ENCODE data around the gene SMAD6.

SMAD6 gene

DNA sequence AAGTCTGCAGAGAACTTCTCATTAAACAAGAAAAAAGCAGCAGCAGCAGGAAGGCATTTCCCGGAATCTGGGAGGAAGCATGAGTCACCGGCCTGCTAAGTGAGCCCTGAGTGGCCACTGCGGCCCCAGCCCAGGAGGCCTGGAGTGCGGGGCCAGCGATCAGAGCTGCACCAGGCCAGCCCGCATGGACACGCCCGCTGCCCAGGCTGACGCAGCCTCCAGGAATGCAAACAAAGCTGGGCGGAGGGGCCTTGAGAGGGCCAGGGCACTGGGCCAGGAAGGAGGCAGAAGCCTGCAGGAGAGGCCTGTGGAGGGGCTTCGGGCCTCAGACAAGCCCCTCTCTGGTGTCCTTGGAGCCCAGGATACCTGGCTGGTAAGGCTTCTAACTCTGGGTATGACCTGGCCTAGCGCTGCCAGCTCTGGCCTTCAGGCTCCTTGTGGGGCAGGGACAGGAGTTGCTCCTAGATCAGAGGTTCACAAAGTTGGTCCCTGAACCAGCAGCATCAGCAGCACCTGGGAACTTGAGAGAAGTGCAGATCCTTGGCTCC is 101.2 kb downstream of the SMAD6 start:
- Mint-ChIP-seq H3K4me3 (no peak overlapping the region), H3K27ac (peak overlapping the region; percentile 80), H3K36me3 (ENCODE audit: low read depth) (no peaks in the 10 kb centered on the region), H3K9me3 (peaks cover 14% of the 10 kb centered on the region), H3K4me1 (peaks cover 42% of the 10 kb centered on the region), H3K27me3 (ENCODE audit: low read depth, poor library complexity) (peaks cover 3% of the 10 kb centered on the region)
- DNase-seq: peak; percentile 78
- TF ChIP-seq, protein P1, sequence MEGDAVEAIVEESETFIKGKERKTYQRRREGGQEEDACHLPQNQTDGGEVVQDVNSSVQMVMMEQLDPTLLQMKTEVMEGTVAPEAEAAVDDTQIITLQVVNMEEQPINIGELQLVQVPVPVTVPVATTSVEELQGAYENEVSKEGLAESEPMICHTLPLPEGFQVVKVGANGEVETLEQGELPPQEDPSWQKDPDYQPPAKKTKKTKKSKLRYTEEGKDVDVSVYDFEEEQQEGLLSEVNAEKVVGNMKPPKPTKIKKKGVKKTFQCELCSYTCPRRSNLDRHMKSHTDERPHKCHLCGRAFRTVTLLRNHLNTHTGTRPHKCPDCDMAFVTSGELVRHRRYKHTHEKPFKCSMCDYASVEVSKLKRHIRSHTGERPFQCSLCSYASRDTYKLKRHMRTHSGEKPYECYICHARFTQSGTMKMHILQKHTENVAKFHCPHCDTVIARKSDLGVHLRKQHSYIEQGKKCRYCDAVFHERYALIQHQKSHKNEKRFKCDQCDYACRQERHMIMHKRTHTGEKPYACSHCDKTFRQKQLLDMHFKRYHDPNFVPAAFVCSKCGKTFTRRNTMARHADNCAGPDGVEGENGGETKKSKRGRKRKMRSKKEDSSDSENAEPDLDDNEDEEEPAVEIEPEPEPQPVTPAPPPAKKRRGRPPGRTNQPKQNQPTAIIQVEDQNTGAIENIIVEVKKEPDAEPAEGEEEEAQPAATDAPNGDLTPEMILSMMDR (IDR thresholded peaks at IDR 0.05): no peak

DNA sequence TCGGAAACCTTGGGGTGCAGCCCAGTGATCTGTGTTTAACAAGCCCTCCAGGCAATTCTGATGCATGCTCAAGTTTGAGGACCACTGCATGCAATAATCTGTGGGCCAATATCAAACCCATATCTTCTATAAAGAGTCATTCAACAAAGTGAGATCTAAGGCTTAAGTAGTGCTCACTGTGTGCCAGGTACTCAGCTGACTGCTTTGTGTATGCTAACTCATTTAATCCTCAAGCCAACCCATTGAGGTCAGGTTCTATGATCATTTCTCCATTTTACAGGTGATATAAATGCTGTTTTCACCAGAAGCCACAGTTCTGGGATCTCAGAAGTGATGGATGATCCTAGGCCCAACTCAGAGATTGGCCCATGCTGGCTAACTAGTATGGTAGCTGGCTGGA is 101.7 kb downstream of the SMAD6 start:
- no peak for DNase-seq
- Mint-ChIP-seq H3K9me3 (peaks cover 14% of the 10 kb centered on the region), H3K4me1 (peaks cover 38% of the 10 kb centered on the region), H3K27ac (no peak overlapping the region), H3K27me3 (ENCODE audit: low read depth, poor library complexity) (peaks cover 3% of the 10 kb centered on the region), H3K4me3 (no peak overlapping the region), H3K36me3 (ENCODE audit: low read depth) (no peaks in the 10 kb centered on the region)
- TF ChIP-seq, protein P1 (IDR thresholded peaks at IDR 0.05): no peak

DNA sequence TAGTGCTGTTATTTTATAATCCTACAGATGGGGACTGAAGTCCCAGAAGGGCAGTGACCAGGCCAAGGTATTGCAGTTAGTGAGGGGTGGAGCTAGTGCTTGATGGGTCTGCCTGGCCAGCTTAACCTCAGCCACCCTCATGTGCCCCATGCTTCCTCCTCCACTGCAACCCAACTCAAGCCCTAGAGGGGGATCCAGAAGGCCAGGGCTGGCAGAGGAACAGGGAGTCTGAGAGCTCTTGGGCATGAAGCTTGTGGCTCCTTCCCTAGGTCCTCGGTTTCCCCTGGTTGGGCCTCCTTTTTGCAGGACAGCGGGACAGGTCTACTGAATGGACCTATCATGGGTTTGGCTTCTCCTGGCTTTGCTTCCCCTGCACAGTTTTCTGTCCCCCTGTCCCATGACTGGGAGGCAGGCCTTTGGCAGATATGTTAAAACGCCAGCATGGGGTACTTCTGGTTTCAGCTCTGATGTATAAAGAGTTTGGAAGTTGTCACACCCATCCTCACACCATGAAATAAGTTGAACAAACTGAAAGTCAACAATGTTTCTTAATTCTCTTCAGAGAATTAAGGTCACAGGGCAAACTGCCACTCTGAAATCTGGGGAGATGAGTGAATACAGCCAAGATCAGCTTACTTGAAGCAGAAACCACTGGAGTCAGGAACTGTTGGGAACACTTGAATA is 103.3 kb downstream of the SMAD6 start:
- peaks cover 5% of the 10 kb centered on the region for H3K27me3 Mint-ChIP-seq (ENCODE audit: low read depth, poor library complexity)
- TF ChIP-seq, protein P1 (IDR thresholded peaks at IDR 0.05): no peak
- H3K36me3 Mint-ChIP-seq (ENCODE audit: low read depth): no peaks in the 10 kb centered on the region
- H3K27ac Mint-ChIP-seq: no peak overlapping the region
- H3K4me3 Mint-ChIP-seq: no peak overlapping the region
- no peak for DNase-seq
- H3K9me3 Mint-ChIP-seq: peaks cover 22% of the 10 kb centered on the region
- peaks cover 35% of the 10 kb centered on the region for H3K4me1 Mint-ChIP-seq

DNA sequence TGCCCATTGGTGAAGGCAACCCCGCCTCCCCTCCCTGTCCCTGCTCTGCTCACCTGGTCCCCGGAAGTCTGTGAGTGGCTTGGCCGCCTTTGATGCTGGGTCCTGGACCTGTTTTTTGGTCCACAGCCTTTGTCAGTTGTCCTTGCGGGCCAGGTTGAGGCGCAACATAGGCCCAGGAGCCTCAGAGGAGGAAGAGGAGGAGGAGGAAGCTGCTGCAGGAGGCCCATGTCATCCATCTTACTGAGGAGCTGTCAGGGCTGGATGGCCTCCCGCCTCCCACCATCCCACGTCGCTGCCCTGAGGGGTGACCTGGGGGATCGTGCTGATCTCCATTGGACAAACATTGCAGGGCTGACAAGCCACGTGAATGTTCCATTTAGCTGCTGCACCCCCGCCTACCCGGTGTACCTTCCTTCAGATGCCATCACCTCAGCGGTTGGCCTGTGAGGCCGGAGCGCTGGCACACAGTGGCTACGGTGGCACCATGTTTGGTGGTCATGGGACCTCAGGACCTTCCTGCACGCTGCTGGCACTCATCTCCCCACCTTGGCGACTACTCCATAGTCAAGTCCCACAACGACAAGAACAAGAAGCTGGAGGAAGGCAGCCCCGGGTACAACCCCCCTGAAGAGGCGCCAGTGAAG is 106.3 kb downstream of the SMAD6 start:
- H3K27me3 Mint-ChIP-seq (ENCODE audit: low read depth, poor library complexity): peaks cover 8% of the 10 kb centered on the region
- no peak overlapping the region for H3K27ac Mint-ChIP-seq
- TF ChIP-seq, protein P1 (IDR thresholded peaks at IDR 0.05): no peak
- peaks cover 12% of the 10 kb centered on the region for H3K4me1 Mint-ChIP-seq
- DNase-seq: no peak
- no peak overlapping the region for H3K4me3 Mint-ChIP-seq
- peaks cover 43% of the 10 kb centered on the region for H3K9me3 Mint-ChIP-seq
- H3K36me3 Mint-ChIP-seq (ENCODE audit: low read depth): no peaks in the 10 kb centered on the region

DNA sequence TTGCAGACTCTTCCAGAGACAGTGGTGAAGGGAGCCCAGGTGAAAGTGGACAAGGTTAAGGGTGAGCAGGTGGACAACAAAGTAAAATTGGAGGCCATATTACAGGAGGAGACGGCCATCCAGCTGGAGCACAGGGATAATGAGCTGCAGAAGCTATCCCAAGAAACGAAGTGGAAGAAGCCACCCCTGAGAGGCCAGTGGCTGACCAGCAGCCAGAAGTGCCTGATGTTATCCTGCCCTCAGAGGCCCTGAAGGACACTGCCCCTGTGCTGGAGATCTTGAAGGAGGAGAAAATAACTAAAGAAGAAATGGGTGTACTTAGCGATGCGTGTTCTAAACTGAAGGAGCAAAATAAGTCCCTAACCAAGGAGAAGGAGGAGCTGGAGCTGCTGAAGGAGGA is 107.6 kb downstream of the SMAD6 start:
- no peak for DNase-seq
- TF ChIP-seq, protein P1 (IDR thresholded peaks at IDR 0.05): no peak
- peaks cover 56% of the 10 kb centered on the region for H3K9me3 Mint-ChIP-seq

More for the DNA sequence above, 107.6 kb downstream of the SMAD6 start:
- no peak overlapping the region for H3K4me3 Mint-ChIP-seq
- peaks cover 8% of the 10 kb centered on the region for H3K27me3 Mint-ChIP-seq (ENCODE audit: low read depth, poor library complexity)
- no peak overlapping the region for H3K27ac Mint-ChIP-seq
- peaks cover 5% of the 10 kb centered on the region for H3K4me1 Mint-ChIP-seq
- H3K36me3 Mint-ChIP-seq (ENCODE audit: low read depth): peaks cover 5% of the 10 kb centered on the region
